Mesenchymal stem cell (in vitro differentiated cells and primary cell): ENCODE results near the gene TOLLIP.

Experiments
- DNase-seq: peaks from one replicate; pipeline ENCODE4 v3.0.0-alpha.2; 2013
- H2AFZ ChIP-seq: one replicate; pipeline ENCODE4 v1.6.1; 2013; ENCODE audit warnings: low read depth, mild to moderate bottlenecking, control low read depth, inconsistent platforms, low read length, moderate library complexity
- H2AK5ac ChIP-seq: 2 replicates; pipeline ENCODE4 v1.6.1; 2013; ENCODE audit warnings: low read length, moderate library complexity, mild to moderate bottlenecking, inconsistent platforms; ENCODE audit not compliant: severe bottlenecking
- H2BK120ac ChIP-seq: one replicate; pipeline ENCODE4 v1.6.1; 2013; ENCODE audit warnings: low read depth, mild to moderate bottlenecking, inconsistent platforms, low read length, moderate library complexity
- H2BK12ac ChIP-seq, 2 experiments: one replicate each; pipeline ENCODE4 v1.6.1; 2013; ENCODE audit warnings: inconsistent platforms in 2 of 2, low read length in 2 of 2, mild to moderate bottlenecking in 2 of 2, moderate library complexity in 2 of 2, control low read depth in 1 of 2
- H2BK15ac ChIP-seq: one replicate; pipeline ENCODE4 v1.6.1; 2013; ENCODE audit warnings: mild to moderate bottlenecking, low read depth, inconsistent platforms; ENCODE audit not compliant: poor library complexity, severe bottlenecking
- H2BK5ac ChIP-seq: 2 replicates; pipeline ENCODE4 v1.6.1; 2013; ENCODE audit warnings: low read depth, mild to moderate bottlenecking, low read length, control low read depth, inconsistent platforms; ENCODE audit not compliant: poor library complexity, severe bottlenecking
- H3K14ac ChIP-seq, 2 experiments: one replicate each; pipeline ENCODE4 v1.6.1; 2013; ENCODE audit warnings: inconsistent platforms in 2 of 2, low read length in 2 of 2, control low read depth in 1 of 2, mild to moderate bottlenecking in 1 of 2, moderate library complexity in 1 of 2
- H3K18ac ChIP-seq, 2 experiments: one replicate each; pipeline ENCODE4 v1.6.1; 2013; ENCODE audit warnings: inconsistent platforms in 2 of 2, low read length in 2 of 2, control low read depth in 1 of 2, low read depth in 1 of 2, mild to moderate bottlenecking in 1 of 2
- H3K23ac ChIP-seq, 2 experiments: one replicate each; pipeline ENCODE4 v1.6.1; 2013; ENCODE audit warnings: inconsistent platforms in 2 of 2, low read length in 2 of 2, mild to moderate bottlenecking in 2 of 2, moderate library complexity in 2 of 2, control low read depth in 1 of 2
- H3K27ac ChIP-seq: 2 replicates; pipeline ENCODE4 v1.5.1; 2013; ENCODE audit warnings: mild to moderate bottlenecking, moderate library complexity, low read length, control low read depth, inconsistent platforms; ENCODE audit not compliant: poor library complexity, severe bottlenecking
- H3K27me3 ChIP-seq, 2 experiments: 2 replicates each; pipeline versions ENCODE4 v1.6.1 to v1.7.0; 2013; ENCODE audit warnings: low read length in 2 of 2, mild to moderate bottlenecking in 2 of 2, moderate library complexity in 2 of 2, control low read depth in 1 of 2, inconsistent platforms in 1 of 2; ENCODE audit not compliant: control insufficient read depth in 1 of 2, insufficient read depth in 1 of 2
- H3K36me3 ChIP-seq, 2 experiments: 2 replicates each; pipeline versions ENCODE4 v1.6.1 to v1.7.0; 2013; ENCODE audit warnings: low read length in 2 of 2, control low read depth in 1 of 2, inconsistent platforms in 1 of 2, low read depth in 1 of 2, mild to moderate bottlenecking in 1 of 2; ENCODE audit not compliant: insufficient read depth in 2 of 2, control insufficient read depth in 1 of 2
- H3K4ac ChIP-seq, 2 experiments: one replicate each; pipeline ENCODE4 v1.6.1; 2013; ENCODE audit warnings: inconsistent platforms in 2 of 2, low read length in 2 of 2, mild to moderate bottlenecking in 2 of 2, moderate library complexity in 2 of 2, control low read depth in 1 of 2, low read depth in 1 of 2
- H3K4me1 ChIP-seq: 2 replicates; pipeline ENCODE4 v1.6.1; 2013; ENCODE audit warnings: low read depth, low read length, control low read depth; ENCODE audit not compliant: control insufficient read depth, insufficient read depth
- H3K4me2 ChIP-seq: 2 replicates; pipeline ENCODE4 v1.6.1; 2013; ENCODE audit warnings: low read length, mild to moderate bottlenecking, inconsistent platforms; ENCODE audit not compliant: poor library complexity, severe bottlenecking
- H3K4me3 ChIP-seq, 2 experiments: 2 replicates each; pipeline versions ENCODE4 v1.5.1 to v1.7.0; 2013; ENCODE audit warnings: low read length in 2 of 2, mild to moderate bottlenecking in 2 of 2, control low read depth in 1 of 2, low read depth in 1 of 2; ENCODE audit not compliant: insufficient read depth in 1 of 2
- H3K79me1 ChIP-seq: replicated peaks from 2 replicates; pipeline ENCODE4 v1.6.1; 2013; ENCODE audit warnings: mild to moderate bottlenecking, control low read depth, low read length, inconsistent platforms; ENCODE audit not compliant: poor library complexity, severe bottlenecking
- H3K9ac ChIP-seq: 2 replicates; pipeline ENCODE4 v1.7.0; 2013; ENCODE audit warnings: mild to moderate bottlenecking, low read length, moderate library complexity
- H3K9me3 ChIP-seq: 2 replicates; pipeline ENCODE4 v1.7.0; 2013; ENCODE audit warnings: mild to moderate bottlenecking, low read length; ENCODE audit not compliant: control insufficient read depth
- H4K8ac ChIP-seq: one replicate; pipeline ENCODE4 v1.6.1; 2013; ENCODE audit warnings: inconsistent platforms, mild to moderate bottlenecking, low read length, moderate library complexity
- H4K91ac ChIP-seq: one replicate; pipeline ENCODE4 v1.6.1; 2013; ENCODE audit warnings: mild to moderate bottlenecking, low read length, inconsistent platforms
- WGBS: methylation state at CpG from one replicate; pipeline ENCODE4 v1.1.7; 2013; ENCODE audit warnings: mixed read lengths; 5-methylcytosine and 5-hydroxymethylcytosine counted together

TOLLIP gene

DNA sequence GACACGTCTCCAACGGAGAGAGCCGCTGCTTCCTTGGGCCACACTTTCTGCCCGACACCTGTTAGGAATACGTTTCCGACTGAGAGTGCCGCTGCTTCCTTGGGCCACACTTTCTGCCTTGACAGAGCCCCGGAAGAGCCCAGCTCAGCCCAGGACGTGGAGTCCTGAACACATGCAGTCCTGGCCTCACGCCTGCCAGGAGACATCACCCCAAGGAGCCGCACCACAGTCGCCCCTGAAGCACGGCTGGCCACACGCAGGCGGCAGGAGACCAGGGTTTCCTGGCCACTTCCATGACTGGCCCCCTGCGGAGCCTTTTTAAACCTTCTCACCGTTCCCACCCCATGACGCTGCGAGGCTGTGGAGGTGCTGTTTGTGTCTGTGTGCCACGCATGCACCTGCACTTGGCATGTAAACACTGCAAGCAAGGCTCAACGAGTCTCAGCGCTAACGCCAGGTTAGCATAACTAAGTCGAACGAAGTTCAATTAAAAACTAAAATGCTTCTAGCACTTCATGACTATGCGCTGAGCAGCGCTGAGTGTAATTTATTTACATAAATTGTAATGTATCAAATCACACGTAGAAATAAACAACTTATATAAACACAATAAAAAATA, 8.8 kb downstream of the TOLLIP start:
- Histone ChIP-seq H3K27ac (no peak overlapping the region), H2BK15ac (no peak overlapping the region), H2BK120ac (no peak overlapping the region), H3K4me2 (no peak overlapping the region), H3K23ac (no peak overlapping the region), H3K79me1 (peaks cover 19% of the 10 kb centered on the region), H4K91ac (no peak overlapping the region), H4K8ac (no peak overlapping the region), H3K27me3 (no peaks in the 10 kb centered on the region), H3K4me1 (peaks cover 40% of the 10 kb centered on the region), H3K4me3 (no peak overlapping the region), H2BK5ac (no peak overlapping the region), H2AK5ac (no peak overlapping the region), H3K36me3 (peaks cover 20 to 51% of the 10 kb centered on the region in 2 experiments), H3K9ac (no peak overlapping the region), H3K4ac (no peak overlapping the region), H3K9me3 (no peaks in the 10 kb centered on the region), H3K18ac (no peak overlapping the region), H2AFZ (no peak overlapping the region), H2BK12ac (no peak overlapping the region), H3K14ac (no peak overlapping the region)
- 95% methylated on average over 25 of the region's 28 CpGs for WGBS
- no peak for DNase-seq

DNA sequence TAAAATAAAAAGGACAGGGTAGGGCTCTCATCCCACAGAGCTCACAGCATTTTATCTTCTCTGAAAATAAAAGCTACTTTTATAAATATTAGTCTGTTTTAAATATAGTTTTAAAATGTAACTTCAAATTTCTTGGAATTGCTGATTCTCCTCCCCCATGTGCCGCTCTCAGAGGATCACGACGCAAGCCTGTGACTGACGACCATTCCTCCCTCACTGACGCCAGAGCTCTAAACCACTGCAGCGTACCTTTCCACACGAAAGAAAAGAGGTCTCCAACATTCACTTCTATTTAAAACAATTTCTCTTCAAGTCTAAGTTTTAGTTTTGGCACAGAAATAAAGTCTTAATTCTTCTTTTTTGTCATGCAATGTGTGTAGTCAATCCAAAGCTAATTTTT, 9.3 kb downstream of the TOLLIP start:
- Histone ChIP-seq H2BK15ac (no peak overlapping the region), H2BK5ac (no peak overlapping the region), H3K14ac (no peak overlapping the region), H2AFZ (no peak overlapping the region), H3K4ac (no peak overlapping the region), H3K18ac (no peak overlapping the region), H3K4me2 (no peak overlapping the region), H3K4me3 (no peak overlapping the region), H3K27me3 (no peaks in the 10 kb centered on the region), H2BK12ac (no peak overlapping the region), H4K8ac (no peak overlapping the region), H3K4me1 (peaks cover 38% of the 10 kb centered on the region), H3K9me3 (no peaks in the 10 kb centered on the region), H3K27ac (no peak overlapping the region), H3K79me1 (peaks cover 22% of the 10 kb centered on the region), H2AK5ac (no peak overlapping the region), H3K9ac (no peak overlapping the region), H4K91ac (no peak overlapping the region), H3K23ac (no peak overlapping the region), H3K36me3 (peaks cover 14 to 52% of the 10 kb centered on the region in 2 experiments), H2BK120ac (no peak overlapping the region)
- 87% methylated on average over 7 of the region's 7 CpGs for WGBS
- DNase-seq = no peak

DNA sequence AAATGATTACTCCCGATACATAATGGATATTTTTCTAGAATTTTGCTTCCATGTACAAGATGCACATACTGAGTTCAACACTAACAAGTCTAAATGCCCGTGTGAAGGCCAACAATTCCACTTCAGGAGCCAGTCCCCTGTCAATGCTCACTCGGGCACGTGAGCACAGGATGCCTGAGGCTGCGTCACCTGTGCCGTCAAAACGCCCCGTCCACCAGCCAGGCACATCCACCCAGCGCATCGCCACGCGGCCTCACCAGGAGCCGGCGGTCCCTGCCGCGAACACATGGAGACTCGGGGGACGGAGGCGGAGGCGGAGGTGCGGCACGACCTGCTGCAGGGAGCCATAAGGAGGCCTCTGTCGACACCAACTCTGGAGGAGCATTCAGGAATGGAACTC, 9.8 kb downstream of the TOLLIP start:
- Histone ChIP-seq H2AFZ (no peak overlapping the region), H2BK5ac (no peak overlapping the region), H2BK120ac (no peak overlapping the region), H3K4me3 (peak overlapping the region in 1 of 2 experiments; percentile 16), H3K27me3 (no peaks in the 10 kb centered on the region), H2AK5ac (no peak overlapping the region), H2BK12ac (no peak overlapping the region), H3K14ac (peak overlapping the region in 1 of 2 experiments; percentile 19), H3K4me1 (peaks cover 36% of the 10 kb centered on the region), H4K91ac (no peak overlapping the region), H4K8ac (no peak overlapping the region), H2BK15ac (no peak overlapping the region), H3K4ac (no peak overlapping the region), H3K4me2 (no peak overlapping the region), H3K79me1 (peaks cover 22% of the 10 kb centered on the region), H3K27ac (no peak overlapping the region), H3K9me3 (no peaks in the 10 kb centered on the region), H3K23ac (no peak overlapping the region), H3K36me3 (peaks cover 14 to 54% of the 10 kb centered on the region in 2 experiments), H3K18ac (no peak overlapping the region), H3K9ac (peak overlapping the region; percentile 27)
- WGBS = 94% methylated on average over 23 of the region's 23 CpGs
- DNase-seq = no peak

DNA sequence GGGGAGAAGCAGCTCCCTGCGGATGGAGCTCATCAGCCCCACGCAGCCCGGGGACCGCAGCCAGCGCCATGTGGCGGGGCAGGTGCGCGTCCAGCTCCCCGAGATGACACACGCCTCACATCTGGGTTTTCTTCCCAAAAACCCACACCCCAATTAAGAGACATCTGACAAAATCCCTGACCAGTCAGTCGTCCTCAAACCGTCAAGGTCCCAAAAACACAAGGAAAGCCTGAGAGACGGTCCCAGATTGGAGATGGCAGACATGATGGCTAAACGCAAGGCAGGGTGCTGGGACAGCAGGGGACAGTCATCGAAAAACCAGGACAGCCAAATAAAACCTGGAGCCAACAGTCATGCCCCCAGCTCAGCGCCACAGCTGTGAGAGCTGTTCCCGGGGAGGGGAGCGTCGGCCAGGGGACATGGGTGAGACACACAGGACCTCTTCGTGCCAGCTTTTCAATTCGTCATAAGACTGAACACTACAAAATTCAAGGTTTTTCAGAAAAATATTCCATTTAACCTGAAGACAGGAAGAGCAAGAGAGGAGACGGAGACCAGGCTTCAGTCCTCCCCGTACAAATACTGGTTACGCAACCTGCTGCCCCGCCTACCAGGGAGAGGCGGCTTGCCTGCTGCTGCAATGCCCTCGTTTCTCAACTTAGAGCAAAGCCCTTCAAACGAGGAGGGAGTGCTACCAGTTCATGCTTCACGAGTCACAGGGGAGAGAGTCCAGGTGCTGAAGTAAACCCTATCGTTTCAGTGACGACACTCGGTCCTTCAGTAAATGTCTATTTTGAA, 10.5 kb downstream of the TOLLIP start:
- no peak overlapping the region for H2BK5ac ChIP-seq
- peaks cover 17 to 59% of the 10 kb centered on the region in 2 experiments for H3K36me3 ChIP-seq
- H2BK15ac ChIP-seq = no peak overlapping the region
- no peak overlapping the region for H2BK12ac ChIP-seq
- H3K27ac ChIP-seq = no peak overlapping the region
- no peak overlapping the region for H3K4me2 ChIP-seq
- H3K27me3 ChIP-seq = no peaks in the 10 kb centered on the region
- H3K23ac ChIP-seq = no peak overlapping the region
- H3K18ac ChIP-seq = no peak overlapping the region
- 76% methylated on average over 29 of the region's 32 CpGs for WGBS
- no peak overlapping the region for H2AFZ ChIP-seq
- peak; percentile 84 for DNase-seq
- H3K9me3 ChIP-seq = no peaks in the 10 kb centered on the region
- peaks cover 22% of the 10 kb centered on the region for H3K79me1 ChIP-seq
- peak overlapping the region; percentile 27 for H3K9ac ChIP-seq
- H4K91ac ChIP-seq = no peak overlapping the region
- H4K8ac ChIP-seq = no peak overlapping the region
- H2BK120ac ChIP-seq = no peak overlapping the region
- no peak overlapping the region for H3K4ac ChIP-seq
- no peak overlapping the region for H3K14ac ChIP-seq
- peak overlapping the region in 1 of 2 experiments; percentile 16 for H3K4me3 ChIP-seq
- H3K4me1 ChIP-seq = peaks cover 33% of the 10 kb centered on the region
- H2AK5ac ChIP-seq = no peak overlapping the region
